Ovary (tissue), 3 donors: ENCODE data around the gene PHPT1.

Experiments
- EP300 ChIP-seq: sonication (generic); formaldehyde crosslinking; IDR thresholded peaks from one replicate; pipeline ENCODE4 v1.6.1; 2017; ENCODE audit warnings: antibody characterized with exemption
- POLR2A ChIP-seq: fragments of 450-650 bp; IDR thresholded peaks from one replicate; pipeline ENCODE4 v1.6.1; 2017; ENCODE audit warnings: antibody characterized with exemption, mild to moderate bottlenecking, moderate library complexity
- TF ChIP-seq, protein P1 (sequence below), 3 donors: fragments of 450-650 bp in 2 of 3; fragments of 200-600 bp in 1 of 3; IDR thresholded peaks; one replicate each; pipeline versions ENCODE4 v1.5.1 to v1.8.0; 2016 to 2022; ENCODE audit warnings: antibody characterized with exemption in 3 of 3, mild to moderate bottlenecking in 1 of 3
- donor health status: DM: no; HTN: no; CAD: no.

DNA sequence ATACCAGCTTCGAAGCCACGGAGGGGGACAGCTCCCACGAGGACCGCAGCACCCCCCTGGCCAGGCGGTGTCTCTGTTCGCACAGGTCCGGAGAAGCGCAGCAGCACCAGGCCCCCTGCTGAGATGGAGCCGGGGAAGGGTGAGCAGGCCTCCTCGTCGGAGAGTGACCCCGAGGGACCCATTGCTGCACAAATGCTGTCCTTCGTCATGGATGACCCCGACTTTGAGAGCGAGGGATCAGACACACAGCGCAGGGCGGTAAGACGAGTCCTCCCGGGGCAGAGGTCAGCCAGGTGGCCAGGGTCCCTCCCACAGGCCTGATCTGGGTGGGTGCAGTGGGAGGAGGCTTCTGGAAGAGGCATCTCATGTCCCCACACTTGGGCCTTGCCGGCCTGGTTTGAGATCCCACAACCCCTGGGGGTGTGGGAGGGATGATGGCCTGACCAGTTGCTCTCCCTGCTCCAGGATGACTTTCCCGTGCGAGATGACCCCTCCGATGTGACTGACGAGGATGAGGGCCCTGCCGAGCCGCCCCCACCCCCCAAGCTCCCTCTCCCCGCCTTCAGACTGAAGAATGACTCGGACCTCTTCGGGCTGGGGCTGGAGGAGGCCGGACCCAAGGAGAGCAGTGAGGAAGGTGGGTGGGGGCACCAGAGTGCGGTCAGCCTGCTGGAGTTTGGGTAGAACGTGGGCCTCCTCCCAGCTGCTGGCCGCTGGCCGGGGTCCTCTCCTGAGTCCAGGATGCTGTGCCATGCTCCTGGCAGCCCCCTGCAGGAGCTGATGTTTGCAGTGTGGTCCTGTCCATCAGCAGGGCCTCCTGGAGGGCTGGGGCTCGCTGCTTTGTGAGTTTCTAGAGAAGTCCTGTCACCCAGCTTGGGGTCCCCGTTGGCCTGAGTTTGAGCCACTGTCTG, 9.7 kb upstream of the PHPT1 start:
- TF ChIP-seq, protein P1, sequence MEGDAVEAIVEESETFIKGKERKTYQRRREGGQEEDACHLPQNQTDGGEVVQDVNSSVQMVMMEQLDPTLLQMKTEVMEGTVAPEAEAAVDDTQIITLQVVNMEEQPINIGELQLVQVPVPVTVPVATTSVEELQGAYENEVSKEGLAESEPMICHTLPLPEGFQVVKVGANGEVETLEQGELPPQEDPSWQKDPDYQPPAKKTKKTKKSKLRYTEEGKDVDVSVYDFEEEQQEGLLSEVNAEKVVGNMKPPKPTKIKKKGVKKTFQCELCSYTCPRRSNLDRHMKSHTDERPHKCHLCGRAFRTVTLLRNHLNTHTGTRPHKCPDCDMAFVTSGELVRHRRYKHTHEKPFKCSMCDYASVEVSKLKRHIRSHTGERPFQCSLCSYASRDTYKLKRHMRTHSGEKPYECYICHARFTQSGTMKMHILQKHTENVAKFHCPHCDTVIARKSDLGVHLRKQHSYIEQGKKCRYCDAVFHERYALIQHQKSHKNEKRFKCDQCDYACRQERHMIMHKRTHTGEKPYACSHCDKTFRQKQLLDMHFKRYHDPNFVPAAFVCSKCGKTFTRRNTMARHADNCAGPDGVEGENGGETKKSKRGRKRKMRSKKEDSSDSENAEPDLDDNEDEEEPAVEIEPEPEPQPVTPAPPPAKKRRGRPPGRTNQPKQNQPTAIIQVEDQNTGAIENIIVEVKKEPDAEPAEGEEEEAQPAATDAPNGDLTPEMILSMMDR (IDR thresholded peaks at IDR 0.05) = no peak
- TF ChIP-seq POLR2A (no peak), EP300 (no peak)
